Fibroblast of mammary gland (primary cell): Measurements from ENCODE around the gene BMP3.

Experiments
- DNase-seq: peaks from one replicate; pipeline ENCODE4 v3.0.0-alpha.2; 2010; ENCODE audit warnings: low read depth
- H3K4me3 ChIP-seq: 2 replicates; pipeline ENCODE4 v1.5.1; 2011; ENCODE audit warnings: low read depth, mild to moderate bottlenecking, low read length, moderate library complexity; ENCODE audit not compliant: control insufficient read depth
- TF ChIP-seq, protein P1 (sequence below): conservative IDR thresholded peaks from 2 replicates; pipeline ENCODE4 v1.5.1; 2011; ENCODE audit warnings: low read depth, low read length, inconsistent platforms; ENCODE audit not compliant: control insufficient read depth, insufficient read depth

BMP3 gene

DNA sequence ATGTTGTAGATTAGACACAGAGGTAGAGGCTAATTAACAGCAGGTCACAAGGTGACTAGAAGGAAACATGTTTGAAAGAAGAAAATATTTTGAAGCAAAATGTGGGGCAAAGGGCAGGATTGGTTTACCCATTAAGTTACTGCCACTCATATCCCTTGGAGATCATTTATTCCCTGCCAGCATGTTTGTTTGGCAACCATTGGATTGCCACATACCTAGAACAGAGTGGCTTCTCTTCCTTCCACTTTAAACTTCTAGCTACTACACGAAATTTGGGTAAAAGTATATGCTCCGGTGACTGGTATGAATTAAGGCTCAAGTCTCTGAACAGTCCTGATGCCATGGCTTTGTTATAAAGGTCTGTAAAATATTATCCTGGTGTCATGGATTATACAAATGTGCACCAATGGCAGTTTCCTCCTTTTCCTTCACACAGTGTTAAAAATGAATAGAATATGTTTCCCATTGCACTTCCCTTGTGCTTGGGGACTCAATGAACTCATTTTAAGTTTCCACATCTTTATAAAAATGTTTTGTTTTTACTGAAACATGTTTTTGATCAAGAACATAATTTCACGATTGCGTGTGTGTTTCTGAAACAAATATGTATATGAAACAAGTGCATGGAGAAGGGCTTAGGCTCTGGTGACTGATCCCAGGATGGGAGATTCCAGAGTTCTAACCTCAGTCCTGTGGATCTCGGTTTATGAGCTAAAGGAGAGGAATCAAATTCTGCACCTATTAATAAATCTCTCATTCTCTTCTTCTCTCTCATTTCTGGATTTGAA is 12.3 kb downstream of the BMP3 start:
- TF ChIP-seq, protein P1, sequence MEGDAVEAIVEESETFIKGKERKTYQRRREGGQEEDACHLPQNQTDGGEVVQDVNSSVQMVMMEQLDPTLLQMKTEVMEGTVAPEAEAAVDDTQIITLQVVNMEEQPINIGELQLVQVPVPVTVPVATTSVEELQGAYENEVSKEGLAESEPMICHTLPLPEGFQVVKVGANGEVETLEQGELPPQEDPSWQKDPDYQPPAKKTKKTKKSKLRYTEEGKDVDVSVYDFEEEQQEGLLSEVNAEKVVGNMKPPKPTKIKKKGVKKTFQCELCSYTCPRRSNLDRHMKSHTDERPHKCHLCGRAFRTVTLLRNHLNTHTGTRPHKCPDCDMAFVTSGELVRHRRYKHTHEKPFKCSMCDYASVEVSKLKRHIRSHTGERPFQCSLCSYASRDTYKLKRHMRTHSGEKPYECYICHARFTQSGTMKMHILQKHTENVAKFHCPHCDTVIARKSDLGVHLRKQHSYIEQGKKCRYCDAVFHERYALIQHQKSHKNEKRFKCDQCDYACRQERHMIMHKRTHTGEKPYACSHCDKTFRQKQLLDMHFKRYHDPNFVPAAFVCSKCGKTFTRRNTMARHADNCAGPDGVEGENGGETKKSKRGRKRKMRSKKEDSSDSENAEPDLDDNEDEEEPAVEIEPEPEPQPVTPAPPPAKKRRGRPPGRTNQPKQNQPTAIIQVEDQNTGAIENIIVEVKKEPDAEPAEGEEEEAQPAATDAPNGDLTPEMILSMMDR, result no peak
- H3K4me3 ChIP-seq, result no peak overlapping the region
- no peak for DNase-seq

DNA sequence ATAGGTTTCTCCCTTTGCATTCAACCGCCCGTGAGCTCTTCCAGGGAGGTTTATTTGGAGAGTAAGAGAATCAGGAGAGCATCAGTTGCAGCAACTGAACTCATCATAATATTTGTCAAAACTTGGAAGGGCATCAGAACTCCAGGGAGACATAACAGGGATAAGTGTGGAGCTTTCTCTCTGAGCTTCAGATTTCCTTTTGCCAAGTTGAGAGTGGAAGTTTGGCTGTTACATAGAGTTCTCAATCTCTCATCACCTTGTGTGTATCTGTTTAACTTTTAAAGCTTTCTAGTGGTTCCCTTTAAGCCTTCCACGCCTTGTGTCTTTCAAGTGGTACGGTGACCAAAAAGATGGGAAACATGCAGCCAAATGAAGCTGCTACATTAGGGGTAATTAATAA is 18.8 kb downstream of the BMP3 start:
- DNase-seq, result no peak
- TF ChIP-seq, protein P1, result no peak

DNA sequence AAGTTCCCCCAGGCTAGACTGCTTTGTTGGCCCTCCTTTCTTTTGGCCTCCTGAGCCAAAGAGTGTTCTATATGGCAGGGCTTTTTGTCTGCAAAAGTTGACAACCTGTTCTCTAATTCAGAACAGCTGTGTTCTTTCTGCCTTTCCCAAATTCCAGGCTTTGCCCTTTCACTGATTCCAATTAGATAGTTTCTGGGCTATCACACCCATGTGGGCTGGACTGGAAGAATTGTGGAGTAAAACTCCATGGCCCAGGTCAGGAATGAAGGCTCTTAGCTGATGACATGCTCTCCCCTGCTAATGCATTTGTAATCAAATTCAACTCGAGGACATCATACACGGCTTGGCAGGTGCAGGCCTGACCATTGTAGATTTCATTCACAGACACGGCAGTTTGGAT is 19.4 kb downstream of the BMP3 start:
- TF ChIP-seq, protein P1, result no peak

More for the DNA sequence above, 18.8 kb downstream of the BMP3 start:
- H3K4me3 ChIP-seq, result no peak overlapping the region

DNA sequence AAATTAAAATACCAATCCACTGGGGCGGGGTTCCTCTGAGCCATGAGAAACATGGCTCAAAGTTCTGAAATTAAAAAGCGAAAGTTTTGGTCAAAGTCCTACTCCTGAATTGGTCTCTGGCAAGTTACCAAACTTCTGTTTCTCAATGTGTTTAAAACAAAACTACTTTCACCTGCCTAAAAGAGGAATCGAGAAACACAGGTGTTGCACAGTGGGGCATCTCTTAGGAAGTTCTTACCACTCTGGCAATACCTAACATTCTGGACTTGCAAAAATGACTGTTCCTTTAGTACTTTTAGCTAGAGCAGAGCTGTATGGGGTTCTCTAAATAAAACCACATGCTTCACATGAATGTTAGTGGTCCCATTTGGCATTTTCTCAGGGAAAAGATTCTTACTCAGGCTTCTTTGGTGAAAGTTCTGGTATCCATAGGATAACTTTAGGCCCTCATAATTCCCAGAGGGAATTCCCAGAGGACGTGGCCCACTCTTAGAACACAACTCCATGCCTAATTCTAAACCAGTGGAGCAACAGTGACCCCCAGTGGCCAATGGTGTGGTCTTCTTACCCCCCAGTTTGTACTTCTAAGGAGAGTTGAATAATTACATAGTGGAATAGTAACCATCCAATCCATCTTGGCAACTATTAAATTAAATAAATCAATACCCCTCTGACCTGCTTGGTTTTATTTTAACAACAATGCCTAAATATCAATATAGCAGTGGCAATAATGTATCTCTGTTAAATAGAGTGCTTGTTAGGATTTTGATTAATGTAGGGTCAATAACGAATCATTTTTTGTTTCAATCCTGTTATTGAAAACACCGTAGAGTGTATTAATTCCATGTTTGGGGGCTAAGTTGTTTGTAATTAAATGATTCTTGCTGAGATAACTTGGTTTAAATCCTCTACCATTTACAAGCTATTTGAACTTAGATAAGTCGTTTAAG is 21.9 kb downstream of the BMP3 start:
- no peak overlapping the region for H3K4me3 ChIP-seq
- TF ChIP-seq, protein P1, result peak; percentile 81
- peak; percentile 71 for DNase-seq

More for the DNA sequence above, 19.4 kb downstream of the BMP3 start:
- H3K4me3 ChIP-seq, result no peak overlapping the region
- DNase-seq, result no peak

DNA sequence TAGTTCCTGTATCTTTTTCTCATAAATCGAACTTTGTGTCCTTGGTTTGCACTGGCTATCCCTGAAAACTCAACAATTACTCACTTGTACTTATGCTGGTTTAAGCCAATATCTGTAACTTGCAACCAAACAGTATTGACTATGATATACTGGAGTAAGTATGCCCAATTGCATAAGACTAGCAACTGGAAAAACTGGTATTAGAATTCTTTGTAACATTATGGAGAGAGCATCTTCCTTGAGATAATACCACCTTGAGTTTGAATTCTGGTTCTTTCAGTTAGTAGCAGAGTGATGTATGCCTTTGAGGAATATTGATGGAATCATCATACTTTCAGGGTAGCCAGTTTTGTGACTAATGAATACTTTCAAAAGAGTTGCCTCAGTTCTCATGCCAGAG is 28.1 kb downstream of the BMP3 start:
- TF ChIP-seq, protein P1, result no peak

DNA sequence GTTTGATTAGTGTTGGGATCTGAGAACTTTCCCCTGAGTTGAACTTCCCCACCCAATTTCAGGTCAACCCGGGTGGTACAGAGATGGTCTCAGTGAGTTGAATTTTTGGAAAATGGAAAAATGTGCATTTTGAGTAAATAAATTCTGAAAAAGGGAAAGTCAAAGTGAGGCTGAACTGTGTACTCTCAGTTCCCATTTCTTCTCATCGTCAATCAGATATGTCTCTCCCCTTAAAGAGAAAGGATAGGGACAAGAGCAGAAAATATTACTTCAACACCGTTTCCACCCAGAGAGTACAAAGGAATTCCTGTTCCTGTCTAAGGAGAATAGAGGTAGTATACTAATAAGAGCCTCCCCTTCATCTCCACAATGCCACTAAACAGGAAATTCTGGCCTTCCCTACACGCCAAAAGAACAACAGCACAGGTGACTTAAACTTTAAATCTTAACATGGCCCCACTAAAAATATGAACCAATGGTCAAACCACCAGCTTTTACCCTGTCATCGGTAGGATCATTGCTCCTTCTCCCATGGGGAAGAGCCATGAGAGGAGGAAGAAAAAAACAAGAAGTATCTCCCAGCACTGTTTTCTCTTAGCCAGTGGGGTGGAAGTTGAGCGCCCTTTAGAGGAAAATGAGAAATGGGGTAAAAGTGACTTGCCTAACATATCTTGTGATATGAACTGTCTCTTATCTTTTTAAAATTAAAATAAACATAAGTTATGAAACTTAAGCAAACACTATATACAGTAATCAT is 30.3 kb downstream of the BMP3 start:
- DNase-seq, result no peak
- H3K4me3 ChIP-seq, result no peak overlapping the region
- TF ChIP-seq, protein P1, result no peak

More for the DNA sequence above, 28.1 kb downstream of the BMP3 start:
- no peak overlapping the region for H3K4me3 ChIP-seq
- DNase-seq, result no peak
